Raji (cell line): Measurements from ENCODE around the gene MACROD2.

Experiments used
- POLR2A ChIP-seq: IDR thresholded peaks from 2 replicates; pipeline ENCODE4 v1.6.1; 2011; ENCODE audit warnings: low read depth, low read length, control low read depth; ENCODE audit not compliant: insufficient read depth

MACROD2 gene

DNA sequence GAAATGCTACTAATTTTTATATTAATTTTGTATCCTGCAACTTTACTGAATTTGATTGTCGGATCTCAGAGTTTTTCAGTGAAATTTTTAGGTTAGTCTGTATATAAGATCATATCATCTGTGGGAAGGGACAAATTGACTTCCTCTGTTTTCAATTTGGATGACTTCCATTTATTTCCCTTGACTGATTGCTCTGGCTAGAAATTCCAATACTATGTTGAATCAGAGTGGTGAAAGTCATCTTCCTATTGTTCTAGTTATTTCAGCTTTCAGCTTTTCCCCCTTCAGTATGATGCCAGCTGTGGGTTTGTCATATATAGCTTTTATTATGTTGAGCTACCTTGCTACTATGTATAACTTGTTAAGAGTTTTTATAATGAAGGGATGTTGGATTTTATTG, 1806.7 kb downstream of the MACROD2 start:
- TF ChIP-seq POLR2A = no peak

DNA sequence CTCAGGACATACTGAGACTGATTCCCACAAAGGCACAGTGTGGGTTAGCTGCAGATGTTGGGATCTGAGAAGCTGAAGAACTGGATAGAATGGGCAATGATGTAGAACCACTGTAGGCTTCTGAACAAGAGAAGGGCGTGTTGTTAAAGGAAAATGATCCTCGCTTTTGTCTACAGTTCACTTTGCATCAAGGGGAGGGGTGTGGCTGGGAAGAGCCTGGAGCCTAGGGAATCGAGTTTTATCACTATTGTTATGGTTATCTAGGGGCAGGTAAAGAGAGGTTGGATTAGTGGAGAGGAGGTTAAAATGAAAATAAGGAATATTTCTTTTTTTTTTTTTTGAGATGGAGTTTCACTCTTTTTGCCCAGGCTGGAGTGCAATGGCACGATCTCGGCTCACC, 1809.8 kb downstream of the MACROD2 start:
- no peak for TF ChIP-seq POLR2A

DNA sequence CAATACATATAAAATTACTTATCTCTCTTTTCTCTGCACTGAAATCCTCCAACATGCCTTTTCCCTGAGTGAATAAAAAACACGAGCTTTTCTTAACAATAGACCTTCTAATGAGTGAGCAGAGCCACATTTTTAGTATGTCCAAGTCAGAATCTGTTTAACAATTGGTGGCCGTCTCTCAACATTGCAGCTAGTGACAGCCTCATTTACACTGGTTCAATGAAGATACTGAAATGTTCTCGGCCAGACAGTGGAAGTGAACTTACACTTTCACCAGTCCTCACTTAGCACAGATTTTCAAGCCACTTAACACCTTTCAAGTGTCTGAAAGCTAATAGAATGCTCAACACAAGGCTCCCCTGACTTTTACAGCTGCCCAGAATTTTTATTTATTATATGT, 1810.8 kb downstream of the MACROD2 start:
- TF ChIP-seq POLR2A = no peak

DNA sequence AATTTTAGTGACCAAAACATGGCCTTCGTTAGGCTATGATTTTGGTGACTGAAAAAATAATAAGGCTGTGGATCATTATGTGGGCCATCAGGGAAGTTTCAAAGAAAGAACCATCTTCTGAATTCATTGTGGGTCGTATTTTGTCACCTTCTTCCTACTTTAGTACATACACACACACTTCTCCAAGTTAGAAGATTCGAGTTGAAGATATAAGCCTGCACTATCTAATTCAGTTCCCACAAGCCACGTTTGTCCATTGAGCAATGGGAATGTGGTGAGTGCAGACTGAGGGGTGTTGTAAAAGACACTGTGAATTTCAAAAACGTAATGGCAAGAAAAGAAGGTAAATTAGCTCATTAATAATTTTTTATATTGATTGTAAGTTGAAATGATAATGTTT, 1812.0 kb downstream of the MACROD2 start:
- TF ChIP-seq POLR2A = no peak

DNA sequence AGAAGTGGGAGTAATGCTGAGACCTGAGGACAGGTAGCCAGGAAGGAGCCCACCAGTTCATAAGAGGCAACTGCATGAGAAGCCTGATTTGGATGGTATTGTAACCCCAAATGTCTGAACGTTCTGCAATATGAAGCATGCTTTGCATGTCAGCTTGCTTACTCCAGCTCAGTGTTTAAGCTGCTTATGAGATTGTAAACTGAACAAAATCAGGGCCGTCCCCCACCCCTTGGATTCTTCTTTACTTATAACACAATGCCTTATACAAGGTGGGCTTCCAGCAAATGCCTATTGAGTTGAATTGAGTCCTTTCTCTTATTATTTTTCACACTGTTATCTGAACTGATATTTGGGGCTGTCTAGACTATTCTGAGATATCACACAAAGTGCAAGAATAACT, 1816.6 kb downstream of the MACROD2 start:
- no peak for TF ChIP-seq POLR2A

DNA sequence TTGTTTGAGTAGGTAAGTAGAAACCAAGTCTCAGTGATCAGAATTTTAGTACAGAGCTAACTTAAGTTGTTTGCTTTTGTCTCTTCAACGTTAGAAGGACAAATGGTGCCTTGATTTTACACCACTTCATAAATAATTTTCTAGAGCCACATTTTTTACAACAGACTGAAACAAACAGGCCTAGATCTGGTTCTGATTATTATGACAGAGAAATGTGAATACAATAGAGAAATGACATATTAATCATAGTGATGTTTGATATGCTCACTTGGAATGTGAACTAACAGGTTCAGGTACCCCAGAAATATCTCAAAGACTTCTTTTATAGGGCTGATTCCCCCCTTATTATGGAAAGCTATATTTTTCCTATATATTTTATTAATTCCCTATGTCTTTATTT, 1817.4 kb downstream of the MACROD2 start:
- TF ChIP-seq POLR2A = no peak

DNA sequence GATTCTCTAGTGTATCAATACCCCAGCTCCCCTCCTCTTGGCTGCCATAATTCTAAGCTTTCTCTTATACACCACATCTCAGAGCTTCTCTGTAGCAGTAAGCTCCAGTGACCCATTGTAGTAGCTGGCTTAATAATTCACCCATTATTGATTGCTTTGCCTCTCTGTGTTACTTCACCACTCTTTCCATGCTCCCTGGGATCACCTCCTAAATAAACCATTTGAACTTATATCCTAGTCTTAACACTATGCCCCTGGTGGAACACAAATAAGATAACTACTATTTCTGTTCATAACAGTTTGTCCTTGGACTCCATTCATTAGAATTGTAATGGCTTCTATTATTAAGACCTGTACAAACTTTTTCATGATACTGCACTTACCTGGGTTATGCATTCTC, 1819.0 kb downstream of the MACROD2 start:
- TF ChIP-seq POLR2A = no peak

DNA sequence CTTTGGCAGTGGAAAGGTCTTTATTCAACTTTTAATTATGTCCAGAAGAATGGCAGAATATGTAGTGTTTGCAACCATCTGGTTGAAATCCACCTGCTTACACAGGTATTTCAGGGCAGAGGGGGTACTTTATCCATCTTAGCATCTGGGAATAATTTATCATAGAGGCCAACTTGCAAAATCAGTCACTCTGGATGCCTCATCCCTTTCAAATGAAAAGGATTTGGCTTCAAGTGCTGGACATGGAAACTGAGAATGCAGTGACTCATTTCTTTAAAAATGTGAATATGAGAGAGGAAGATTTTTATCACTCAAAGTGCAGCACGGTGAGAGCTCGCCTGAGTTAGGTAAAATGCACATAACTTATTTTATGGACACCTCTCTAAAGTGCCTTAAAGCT, 1819.6 kb downstream of the MACROD2 start:
- TF ChIP-seq POLR2A = no peak

DNA sequence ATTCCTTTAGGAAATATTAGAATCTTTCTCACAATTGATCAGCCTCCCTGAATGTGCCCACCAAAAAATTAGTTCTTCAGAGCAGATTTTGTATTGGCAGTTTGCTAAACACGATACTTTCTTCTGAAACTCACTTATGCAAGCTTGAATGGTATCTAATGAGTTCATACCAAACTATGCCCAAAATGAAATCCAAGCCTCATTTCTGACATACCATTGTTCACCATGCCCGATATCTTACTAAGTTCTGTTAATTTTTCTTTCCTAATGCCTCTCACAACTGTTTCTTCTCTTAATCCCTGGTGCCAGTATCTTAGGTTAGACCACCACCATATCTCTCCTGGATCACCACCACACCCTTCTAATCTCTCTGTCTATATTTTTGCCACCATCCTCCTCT, 1822.0 kb downstream of the MACROD2 start:
- no peak for TF ChIP-seq POLR2A

DNA sequence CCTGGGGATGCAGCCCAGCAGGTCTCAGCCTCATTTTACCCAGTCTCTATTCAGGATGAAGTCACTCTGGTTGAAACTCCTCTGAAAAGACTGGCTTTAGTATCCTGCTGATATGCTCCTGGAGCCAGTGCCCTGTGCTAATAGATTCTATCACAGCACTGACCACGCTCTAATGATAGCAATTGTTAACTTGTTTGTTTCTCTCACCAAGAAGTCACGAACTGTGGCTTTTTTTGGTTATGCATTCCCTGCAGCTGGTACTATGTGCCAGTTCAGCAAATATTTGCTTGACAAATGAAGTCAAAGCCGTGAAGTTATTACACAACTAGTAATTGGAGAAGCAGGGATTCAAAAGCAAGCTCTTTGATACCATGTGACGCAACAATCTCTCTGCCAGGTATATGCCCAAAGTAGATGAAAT, 1823.3 kb downstream of the MACROD2 start:
- no peak for TF ChIP-seq POLR2A

DNA sequence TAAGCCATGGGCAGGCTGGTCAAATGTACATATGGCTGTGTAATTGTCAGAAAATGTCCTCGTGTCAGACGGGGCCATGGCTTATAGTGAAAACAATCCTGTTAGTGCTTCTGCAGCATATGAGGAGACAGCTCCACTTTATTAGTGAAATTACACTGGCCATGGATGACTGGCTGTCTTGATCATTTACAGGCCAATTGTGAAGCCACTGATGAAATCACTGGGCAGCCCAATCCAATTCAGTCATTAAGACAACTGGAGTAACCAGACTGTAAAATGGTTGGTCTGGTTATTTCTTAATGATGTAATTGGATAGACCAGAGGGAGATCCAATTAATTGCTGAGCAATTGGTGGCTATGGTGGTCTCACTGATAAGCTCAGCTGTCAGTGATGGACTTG, 1828.4 kb downstream of the MACROD2 start:
- no peak for TF ChIP-seq POLR2A

DNA sequence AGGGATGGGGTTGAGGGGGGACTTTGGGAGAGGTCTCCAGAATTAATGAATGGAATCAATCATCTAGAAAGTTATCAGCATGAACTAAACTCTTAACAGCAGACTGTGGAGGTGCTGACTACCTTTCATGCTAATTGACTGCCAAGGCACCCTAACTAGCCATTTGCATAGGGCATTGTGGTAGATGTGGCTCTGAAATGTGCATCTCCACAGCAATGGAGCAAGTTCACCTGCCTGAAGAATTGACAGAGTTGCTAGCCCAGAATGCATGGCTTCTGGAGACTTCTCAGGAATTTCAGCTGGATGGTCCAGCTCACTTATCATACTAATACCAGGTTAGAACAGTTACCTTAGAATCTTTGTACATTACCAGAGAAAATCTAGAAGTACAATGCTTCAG, 1832.3 kb downstream of the MACROD2 start:
- TF ChIP-seq POLR2A = no peak

DNA sequence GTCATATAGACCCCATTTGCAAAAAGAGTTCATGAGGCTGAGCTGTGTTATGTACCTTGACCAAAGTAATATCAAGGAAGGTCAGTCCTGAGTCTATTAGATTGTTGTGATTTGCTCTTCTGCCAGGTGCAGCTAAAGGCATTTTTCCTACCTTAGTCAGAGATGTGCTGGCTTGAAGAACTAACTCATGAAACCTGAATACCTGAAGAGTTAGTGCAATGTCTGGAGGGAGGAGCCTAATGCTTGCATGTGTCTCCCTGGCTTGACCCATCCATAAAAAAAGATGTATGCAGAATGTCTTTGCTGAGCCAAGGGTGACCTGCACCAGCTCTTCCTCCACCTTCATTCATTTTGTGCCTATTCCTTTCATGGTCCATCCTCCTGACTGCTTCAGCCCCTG, 1835.9 kb downstream of the MACROD2 start:
- no peak for TF ChIP-seq POLR2A

DNA sequence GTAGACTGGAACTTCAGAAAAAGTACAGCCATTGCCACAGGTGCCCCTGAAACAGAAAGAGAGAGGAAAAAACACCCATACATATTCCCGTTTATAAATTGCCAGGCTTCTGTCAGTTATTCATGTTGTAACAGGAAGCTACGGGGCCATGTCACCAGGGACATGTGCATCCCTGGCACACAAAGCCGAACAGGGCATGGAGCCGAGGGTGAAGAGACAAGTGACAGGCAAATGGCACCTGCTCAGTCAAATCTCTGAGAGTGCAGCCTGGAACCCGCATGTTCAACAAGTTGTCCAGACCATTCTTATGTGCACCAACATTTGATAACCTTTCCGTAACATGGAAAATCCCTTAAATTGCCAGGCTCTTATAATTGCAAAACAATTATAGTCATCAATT, 1837.2 kb downstream of the MACROD2 start:
- no peak for TF ChIP-seq POLR2A

DNA sequence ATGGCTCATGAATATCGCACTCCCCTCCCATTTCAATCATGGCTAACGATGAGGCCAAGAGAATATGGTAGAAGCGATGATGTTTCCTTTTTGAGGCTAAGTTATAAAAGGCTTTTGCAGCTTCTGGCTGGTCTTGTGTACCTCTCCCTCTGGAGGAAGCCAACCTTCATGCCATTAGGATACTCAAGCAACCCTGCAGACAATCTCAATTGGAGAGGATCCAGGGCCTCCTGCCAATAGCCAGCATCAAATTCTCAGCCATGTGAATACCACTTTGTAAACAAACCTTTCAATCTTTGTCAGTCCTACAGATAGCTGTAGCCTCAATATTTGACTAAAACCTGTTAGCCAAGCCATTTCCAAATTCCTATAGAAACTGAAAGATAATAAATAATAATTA, 1839.5 kb downstream of the MACROD2 start:
- no peak for TF ChIP-seq POLR2A

DNA sequence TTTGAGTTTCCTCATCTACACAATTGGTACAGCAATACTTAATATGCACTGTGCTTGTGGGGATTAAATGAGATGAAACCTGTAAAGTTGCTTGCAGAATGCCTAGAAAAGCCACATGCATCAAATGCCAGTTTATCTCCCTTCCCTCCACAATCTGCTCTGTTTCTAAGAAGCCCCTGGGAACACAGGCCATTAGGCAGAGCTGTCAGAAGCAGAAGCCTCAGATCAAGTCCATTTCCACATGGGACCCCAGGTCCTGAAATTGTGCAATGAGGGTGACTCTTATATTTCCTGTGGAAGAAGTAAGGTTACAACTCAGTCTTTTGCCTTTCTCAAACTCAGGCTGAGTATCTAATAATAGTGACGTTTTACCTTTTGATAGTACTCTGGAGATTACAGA, 1840.5 kb downstream of the MACROD2 start:
- no peak for TF ChIP-seq POLR2A

DNA sequence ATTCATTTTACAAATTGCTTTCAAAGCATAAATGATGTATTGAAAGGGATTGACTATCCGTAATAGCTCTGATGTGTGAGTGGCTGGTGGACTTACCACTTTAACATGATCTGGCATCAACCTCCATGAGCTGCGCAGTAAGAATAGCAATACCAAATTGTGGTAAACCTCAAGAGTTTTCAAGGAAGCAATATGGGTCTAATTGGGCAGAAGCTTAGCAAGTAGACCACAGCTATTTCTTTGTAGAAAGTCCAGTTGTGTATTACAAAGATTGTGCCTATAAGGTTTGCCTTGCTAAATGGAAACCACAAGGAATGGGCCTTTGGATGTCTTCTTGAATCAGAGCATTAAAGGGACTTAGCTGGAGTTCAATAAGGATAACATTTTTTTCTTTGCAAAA, 1841.3 kb downstream of the MACROD2 start:
- TF ChIP-seq POLR2A = no peak

DNA sequence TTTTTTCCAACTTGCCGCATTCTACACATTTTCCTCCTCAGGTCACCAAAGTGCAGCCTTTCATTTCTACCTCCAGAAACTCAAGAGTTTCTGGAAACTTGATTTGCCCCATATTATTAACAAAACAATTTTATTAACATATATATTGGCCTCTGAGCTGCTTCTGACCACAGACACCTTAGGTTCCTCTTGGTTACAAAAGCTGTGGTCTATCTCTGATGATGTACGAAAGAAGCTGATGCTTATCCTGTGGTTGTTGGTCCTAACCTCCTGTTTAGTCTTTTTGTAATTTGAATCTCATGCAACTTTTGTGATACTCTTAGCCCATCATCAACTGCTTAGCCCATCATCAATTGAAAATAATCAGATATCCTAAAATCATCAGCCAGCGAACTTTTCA, 1842.2 kb downstream of the MACROD2 start:
- no peak for TF ChIP-seq POLR2A

DNA sequence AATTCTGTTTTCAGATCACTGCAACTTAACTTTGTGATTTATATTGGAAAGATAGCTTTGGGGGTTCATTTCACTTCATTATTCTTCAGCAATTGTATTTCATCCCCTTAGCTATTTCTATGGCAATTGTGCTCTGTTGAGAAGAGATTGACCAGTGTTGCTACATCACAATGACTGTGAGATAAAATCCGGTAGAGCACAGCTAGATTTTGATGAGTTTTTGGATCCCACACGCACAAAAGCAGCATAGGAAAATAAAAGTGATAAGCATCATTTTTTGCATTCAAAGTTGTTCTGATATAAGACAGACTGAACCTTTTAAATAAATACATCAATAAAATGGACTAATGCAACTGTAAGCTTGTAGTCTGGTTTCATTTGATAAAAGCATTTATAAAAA, 1843.2 kb downstream of the MACROD2 start:
- no peak for TF ChIP-seq POLR2A
